ENCODE results near the gene C16orf89.

C16orf89 gene

GRCh38 chr16:5002699-5003143, 63.0 kb downstream of the C16orf89 start:
- no peak for DNase-seq (ENCODE audit: low spot score)

GRCh38 chr16:5001986-5002385, 63.8 kb downstream of the C16orf89 start:
- DNase-seq (ENCODE audit: low spot score): no peak

- no peak for DNase-seq (ENCODE audit: low spot score)
These were observed 64.2 kb downstream of the C16orf89 start for GRCh38 chr16:5001571-5001970.

GRCh38 chr16:5000573-5001001, 65.2 kb downstream of the C16orf89 start:
- no peak for DNase-seq (ENCODE audit: low spot score)

- no peak for DNase-seq (ENCODE audit: low spot score)
These were observed 70.9 kb downstream of the C16orf89 start for GRCh38 chr16:4994719-4995434.

Measured in ecto neural progenitor cell (in vitro differentiated cells).